Measurements from ENCODE around the gene INHBB.

Gene INHBB

GRCh38 chr2:120399889-120400240 lies 53.9 kb downstream of the INHBB start:
- DNase-seq = no peak

DNA sequence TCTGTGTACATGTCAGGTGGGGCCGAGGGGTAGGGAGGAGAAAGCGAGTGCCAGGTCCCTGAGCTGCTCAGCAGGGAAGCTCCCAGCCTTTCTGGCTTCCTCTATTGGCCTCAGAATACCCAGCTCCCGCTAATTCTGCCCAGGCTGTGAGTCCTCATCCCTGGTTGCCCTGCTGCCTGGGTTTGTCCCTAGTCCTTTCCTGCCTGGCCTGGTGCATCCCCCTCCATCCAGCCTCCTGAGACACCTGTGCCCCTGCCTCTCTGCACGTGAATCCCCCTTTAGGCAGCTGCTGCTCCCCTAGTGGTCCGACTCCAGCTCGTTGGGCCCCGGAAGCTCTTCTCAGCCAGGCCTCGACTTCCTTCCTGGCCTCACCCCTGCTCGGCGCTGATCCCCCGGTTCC lies 54.6 kb downstream of the INHBB start:
- no peak for DNase-seq
